A673 (cell line): ENCODE measurements around the gene MFSD2A.

Experiments used
- CTCF ChIP-seq: fragments of 300-800, 200-600 bp; sonication (generic); conservative IDR thresholded peaks from 2 replicates; pipeline ENCODE4 v1.5.1; 2017; ENCODE audit warnings: low read depth, mild to moderate bottlenecking, antibody characterized with exemption, low read length, moderate library complexity, mixed read lengths
- EZH2 ChIP-seq: fragments of 200-600 bp; sonication (generic); IDR thresholded peaks from 2 replicates; pipeline ENCODE4 v1.6.1; 2017; ENCODE audit warnings: borderline replicate concordance, low read depth, mild to moderate bottlenecking, mixed read lengths, antibody characterized with exemption, low read length; ENCODE audit not compliant: poor library complexity, severe bottlenecking

- TF ChIP-seq CTCF: no peak
- TF ChIP-seq EZH2: no peak
Observed at GRCh38 chr1:39952359-39953110, 2.4 kb upstream of the MFSD2A start.
